Measurements from ENCODE around the gene KNDC1.

Gene KNDC1

GRCh38 chr10:133180192-133180964 lies 20.4 kb downstream of the KNDC1 start:
- DNase-seq = no peak

- no peak for DNase-seq
Observed at GRCh38 chr10:133180965-133181639, 21.1 kb downstream of the KNDC1 start.

- DNase-seq = no peak
Observed at GRCh38 chr10:133182190-133182589, 22.2 kb downstream of the KNDC1 start.

GRCh38 chr10:133182791-133183645 lies 23.0 kb downstream of the KNDC1 start:
- DNase-seq = no peak

- DNase-seq = no peak
Observed at GRCh38 chr10:133183646-133184378, 23.8 kb downstream of the KNDC1 start.

GRCh38 chr10:133184591-133185244 lies 24.7 kb downstream of the KNDC1 start:
- no peak for DNase-seq

- no peak for DNase-seq
Observed at GRCh38 chr10:133185421-133185820, 25.4 kb downstream of the KNDC1 start.

GRCh38 chr10:133185916-133186315 lies 25.9 kb downstream of the KNDC1 start:
- DNase-seq = no peak

GRCh38 chr10:133186416-133187090 lies 26.5 kb downstream of the KNDC1 start:
- no peak for DNase-seq

- DNase-seq = no peak
Observed at GRCh38 chr10:133187091-133187905, 27.3 kb downstream of the KNDC1 start.

GRCh38 chr10:133187906-133188681 lies 28.1 kb downstream of the KNDC1 start:
- no peak for DNase-seq

- DNase-seq = no peak
Observed at GRCh38 chr10:133189256-133189655, 29.2 kb downstream of the KNDC1 start.

- no peak for DNase-seq
Observed at GRCh38 chr10:133189726-133190125, 29.7 kb downstream of the KNDC1 start.

GRCh38 chr10:133190225-133190624 lies 30.2 kb downstream of the KNDC1 start:
- no peak for DNase-seq

- no peak for DNase-seq
Observed at GRCh38 chr10:133191651-133192050, 31.6 kb downstream of the KNDC1 start.

GRCh38 chr10:133194151-133194550 lies 34.1 kb downstream of the KNDC1 start:
- DNase-seq = no peak

GRCh38 chr10:133195096-133195495 lies 35.1 kb downstream of the KNDC1 start:
- DNase-seq = no peak

GRCh38 chr10:133195611-133196010 lies 35.6 kb downstream of the KNDC1 start:
- no peak for DNase-seq

GRCh38 chr10:133196221-133196915 lies 36.3 kb downstream of the KNDC1 start:
- DNase-seq = no peak
